Neutrophil (primary cell): Measurements from ENCODE around the gene SLITRK1.

Source experiments
- H3K27ac ChIP-seq: fragments of 200-600 bp; sonication (generic); 2 replicates; pipeline ENCODE4 v1.5.1; 2016; ENCODE audit warnings: mild to moderate bottlenecking, moderate library complexity
- H3K27me3 ChIP-seq: fragments of 200-600 bp; sonication (generic); 2 replicates; pipeline ENCODE4 v1.6.0; 2016; ENCODE audit warnings: mild to moderate bottlenecking
- H3K36me3 ChIP-seq: fragments of 200-600 bp; sonication (generic); 2 replicates; pipeline ENCODE4 v1.5.1; 2017
- H3K4me1 ChIP-seq, 2 experiments: fragments of 200-600 bp in 1 of 2; sonication (generic) in 1 of 2; 1 replicate in 1 of 2; 2 replicates in 1 of 2; pipeline versions ENCODE4 v1.5.1 to v1.6.1; 2013 to 2016; ENCODE audit warnings: low read depth in 1 of 2, low read length in 1 of 2, mild to moderate bottlenecking in 1 of 2, moderate library complexity in 1 of 2; ENCODE audit not compliant: control insufficient read depth in 1 of 2, insufficient read depth in 1 of 2
- H3K4me3 ChIP-seq, 2 experiments: fragments of 200-600 bp in 1 of 2; sonication (generic) in 1 of 2; 1 replicate in 1 of 2; 2 replicates in 1 of 2; pipeline ENCODE4 v1.5.1; 2013 to 2016; ENCODE audit warnings: low read depth in 1 of 2, low read length in 1 of 2, mild to moderate bottlenecking in 1 of 2, moderate library complexity in 1 of 2
- H3K9me3 ChIP-seq: fragments of 200-600 bp; sonication (generic); 2 replicates; pipeline ENCODE4 v1.5.1; 2016
- TF ChIP-seq, protein P1 (sequence below): fragments of 200-600 bp; sonication (generic); IDR thresholded peaks from 2 replicates; pipeline ENCODE4 v1.5.1; 2016; ENCODE audit warnings: antibody characterized with exemption

SLITRK1 gene

DNA sequence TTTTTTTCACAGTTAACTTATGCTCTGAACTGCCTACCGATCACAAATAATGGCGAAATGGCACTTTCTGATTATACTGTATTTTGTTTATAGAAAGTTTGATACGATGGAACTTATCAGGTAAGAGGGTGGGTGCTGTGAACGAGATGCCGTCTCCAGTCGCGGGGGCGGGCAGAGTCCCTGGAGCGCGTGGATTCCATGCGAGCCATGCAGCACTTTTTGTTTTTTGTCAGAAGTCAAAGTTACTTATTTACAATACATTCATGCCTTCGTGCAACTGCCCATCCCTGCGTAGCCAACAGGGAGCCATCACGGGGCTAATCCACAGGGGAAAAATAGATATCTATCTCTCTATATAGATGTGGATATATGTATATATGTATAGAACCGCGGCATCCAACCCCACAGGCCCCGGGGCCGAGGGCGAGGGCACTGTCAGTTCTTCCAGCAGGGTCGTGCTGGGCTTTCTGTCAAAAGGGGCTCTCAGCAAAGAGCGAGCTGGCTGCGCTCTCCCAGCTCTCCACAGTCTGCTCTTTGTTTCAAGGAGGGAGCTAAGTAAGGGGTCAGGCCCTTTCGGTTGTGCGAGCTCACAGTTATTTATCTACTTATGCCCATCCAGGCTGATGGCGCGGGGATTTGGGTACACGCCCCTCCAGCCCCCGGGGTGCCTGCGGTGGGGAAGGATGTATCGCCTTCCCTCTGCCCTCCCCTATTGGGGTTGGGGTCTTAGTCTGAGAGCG is 3.4 kb downstream of the SLITRK1 start:
- H3K4me3 ChIP-seq, result no peak overlapping the region
- no peaks in the 10 kb centered on the region for H3K9me3 ChIP-seq
- H3K27ac ChIP-seq, result no peak overlapping the region
- no peaks in the 10 kb centered on the region for H3K36me3 ChIP-seq
- no peaks in the 10 kb centered on the region for H3K4me1 ChIP-seq
- peaks cover 67% of the 10 kb centered on the region for H3K27me3 ChIP-seq
- TF ChIP-seq, protein P1, sequence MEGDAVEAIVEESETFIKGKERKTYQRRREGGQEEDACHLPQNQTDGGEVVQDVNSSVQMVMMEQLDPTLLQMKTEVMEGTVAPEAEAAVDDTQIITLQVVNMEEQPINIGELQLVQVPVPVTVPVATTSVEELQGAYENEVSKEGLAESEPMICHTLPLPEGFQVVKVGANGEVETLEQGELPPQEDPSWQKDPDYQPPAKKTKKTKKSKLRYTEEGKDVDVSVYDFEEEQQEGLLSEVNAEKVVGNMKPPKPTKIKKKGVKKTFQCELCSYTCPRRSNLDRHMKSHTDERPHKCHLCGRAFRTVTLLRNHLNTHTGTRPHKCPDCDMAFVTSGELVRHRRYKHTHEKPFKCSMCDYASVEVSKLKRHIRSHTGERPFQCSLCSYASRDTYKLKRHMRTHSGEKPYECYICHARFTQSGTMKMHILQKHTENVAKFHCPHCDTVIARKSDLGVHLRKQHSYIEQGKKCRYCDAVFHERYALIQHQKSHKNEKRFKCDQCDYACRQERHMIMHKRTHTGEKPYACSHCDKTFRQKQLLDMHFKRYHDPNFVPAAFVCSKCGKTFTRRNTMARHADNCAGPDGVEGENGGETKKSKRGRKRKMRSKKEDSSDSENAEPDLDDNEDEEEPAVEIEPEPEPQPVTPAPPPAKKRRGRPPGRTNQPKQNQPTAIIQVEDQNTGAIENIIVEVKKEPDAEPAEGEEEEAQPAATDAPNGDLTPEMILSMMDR, result no peak

DNA sequence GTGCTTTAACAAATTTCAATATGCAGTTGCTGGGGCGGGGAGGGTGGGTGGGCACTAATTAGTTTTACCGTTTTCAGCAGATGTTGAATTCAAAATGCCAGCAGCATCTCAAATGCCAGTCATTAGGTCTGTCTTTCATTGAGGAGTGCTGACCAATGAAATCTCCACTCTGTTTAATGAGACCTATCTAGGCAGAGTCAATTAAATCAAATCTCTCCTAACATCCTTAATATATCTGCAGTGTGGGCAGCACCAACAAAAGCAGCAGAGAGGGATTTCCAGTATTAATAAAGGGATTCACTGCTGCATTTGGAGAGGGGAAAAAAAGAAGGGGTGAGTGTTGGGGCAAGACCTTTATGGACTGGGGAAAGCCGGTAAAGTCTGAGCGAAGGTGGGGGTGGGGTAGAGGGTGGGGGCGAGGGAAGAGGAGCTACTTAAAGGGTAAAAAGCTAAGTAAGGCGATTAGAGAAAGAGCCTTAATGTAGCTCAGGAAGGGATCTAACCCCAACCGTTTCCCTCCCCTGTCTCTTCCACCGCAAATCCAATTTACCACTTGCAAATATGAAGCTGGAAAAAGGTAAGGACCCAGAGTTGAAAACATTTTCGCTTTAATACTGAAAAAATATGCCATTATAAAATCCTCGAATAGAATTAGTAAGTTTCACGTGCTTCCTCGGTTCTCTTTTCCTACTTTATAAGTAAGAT is 4.5 kb downstream of the SLITRK1 start:
- Histone ChIP-seq H3K27me3 (peaks cover 57% of the 10 kb centered on the region), H3K27ac (no peak overlapping the region), H3K36me3 (no peaks in the 10 kb centered on the region), H3K4me3 (no peak overlapping the region), H3K9me3 (no peaks in the 10 kb centered on the region), H3K4me1 (no peaks in the 10 kb centered on the region)
- TF ChIP-seq, protein P1, result no peak

DNA sequence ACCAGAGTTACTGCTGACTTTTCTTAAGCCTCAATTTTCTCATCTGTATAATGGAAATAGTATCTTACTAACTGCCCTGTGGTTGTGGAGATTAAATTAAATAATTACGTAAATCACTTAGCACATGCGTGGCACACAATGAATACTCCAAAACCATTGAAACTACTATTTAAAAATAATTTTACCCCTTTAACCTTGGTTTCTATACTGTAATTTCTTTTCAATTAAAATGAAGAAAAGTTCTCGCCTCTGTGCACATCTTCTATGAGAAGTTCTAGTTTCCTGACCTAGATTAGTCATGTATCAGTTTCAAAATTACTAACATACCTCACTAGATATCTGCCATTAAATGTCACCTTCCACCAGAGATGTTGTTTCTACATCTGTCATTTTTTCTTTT is 5.7 kb downstream of the SLITRK1 start:
- Histone ChIP-seq H3K9me3 (no peaks in the 10 kb centered on the region), H3K27me3 (peaks cover 44% of the 10 kb centered on the region), H3K27ac (no peak overlapping the region), H3K4me3 (no peak overlapping the region), H3K36me3 (no peaks in the 10 kb centered on the region), H3K4me1 (no peaks in the 10 kb centered on the region)
- TF ChIP-seq, protein P1, result no peak

DNA sequence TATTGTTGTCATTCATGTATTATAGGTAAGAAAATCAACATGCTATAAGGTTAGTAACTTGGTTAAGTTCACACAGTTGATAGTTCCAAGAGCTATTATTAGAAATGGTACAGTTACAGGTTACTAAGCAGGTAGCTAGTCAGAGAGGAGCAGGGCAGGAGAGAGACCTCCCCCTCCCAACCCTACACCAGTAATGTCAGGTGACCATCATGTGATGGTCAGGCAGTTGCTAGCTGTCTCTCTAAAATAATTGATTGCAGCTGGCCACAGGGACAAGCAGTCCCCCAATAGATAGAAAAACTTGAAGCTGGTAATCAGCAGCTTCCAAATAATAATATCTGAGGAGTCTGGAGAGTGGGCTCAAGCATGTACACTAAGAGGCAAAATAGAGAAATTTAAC is 14.6 kb downstream of the SLITRK1 start:
- TF ChIP-seq, protein P1, result no peak
- Histone ChIP-seq H3K4me1 (no peaks in the 10 kb centered on the region), H3K27me3 (no peaks in the 10 kb centered on the region), H3K9me3 (no peaks in the 10 kb centered on the region), H3K36me3 (no peaks in the 10 kb centered on the region), H3K4me3 (no peak overlapping the region), H3K27ac (no peak overlapping the region)

DNA sequence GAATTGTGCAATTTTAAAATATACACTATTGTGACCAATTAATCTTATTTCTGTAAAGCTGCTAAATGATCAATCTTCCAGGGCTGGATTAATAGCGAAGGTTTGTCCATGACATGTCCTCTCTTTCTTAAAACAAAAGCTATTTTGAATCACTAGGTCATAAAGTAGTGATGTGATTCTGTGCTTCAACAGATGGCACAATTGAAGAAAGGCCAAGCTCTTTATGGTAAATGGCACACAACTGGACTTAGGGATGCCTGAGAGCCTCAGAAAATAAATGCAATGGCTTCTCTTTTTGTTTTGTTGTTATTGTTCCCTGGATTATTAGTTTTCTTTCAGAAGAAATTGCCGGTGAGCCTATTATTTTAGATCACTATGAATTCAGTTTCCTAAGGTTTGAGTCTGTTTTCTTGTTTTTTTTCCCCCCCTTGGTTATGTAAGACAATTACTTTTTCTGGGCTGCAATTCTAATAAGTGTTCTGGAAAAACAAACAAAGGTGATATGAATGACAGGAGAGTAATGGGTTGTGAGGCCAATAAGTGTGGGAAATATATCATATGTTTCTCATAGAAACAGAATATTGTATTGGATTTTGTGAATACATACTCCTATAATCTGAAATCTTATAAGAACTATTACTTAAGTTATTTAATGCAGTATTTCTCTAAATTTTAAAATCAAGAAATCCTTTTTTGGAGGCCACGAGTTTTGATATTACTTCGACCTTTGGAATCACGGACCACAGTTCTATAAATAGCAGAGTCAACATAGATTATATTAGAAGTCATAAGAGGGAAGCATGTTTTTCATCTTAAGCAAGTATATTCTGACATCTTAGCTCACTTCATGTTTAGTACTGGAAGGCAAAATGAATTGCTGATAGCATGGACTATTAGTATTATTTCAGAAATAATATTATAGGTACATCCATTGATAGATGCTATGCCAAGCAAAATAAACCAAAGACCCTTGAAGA is 16.8 kb downstream of the SLITRK1 start:
- TF ChIP-seq, protein P1, result no peak

More for the DNA sequence above, 16.8 kb downstream of the SLITRK1 start:
- Histone ChIP-seq H3K36me3 (no peaks in the 10 kb centered on the region), H3K27ac (no peak overlapping the region), H3K27me3 (no peaks in the 10 kb centered on the region), H3K9me3 (no peaks in the 10 kb centered on the region), H3K4me1 (no peaks in the 10 kb centered on the region), H3K4me3 (no peak overlapping the region)
